HepG2 (cell line): ENCODE measurements around the gene PDZRN4.

Source experiments
- BRCA1 ChIP-seq: sonication (generic); formaldehyde crosslinking; IDR thresholded peaks from 2 replicates; pipeline ENCODE4 v1.4.0; 2020; ENCODE audit warnings: missing genetic modification reagents
- SP1 ChIP-seq, 2 experiments: fragments of 450-650 bp in 1 of 2; sonication (generic) in 1 of 2; formaldehyde crosslinking in 1 of 2; IDR thresholded peaks; 2 replicates each; pipeline versions ENCODE4 v1.4.0 to v1.6.1; 2016 to 2020; ENCODE audit warnings: missing genetic modification reagents in 1 of 2
- SP5 ChIP-seq: IDR thresholded peaks from 2 replicates; pipeline ENCODE4 v1.6.1; 2016; ENCODE audit warnings: low read depth, borderline replicate concordance
- THYN1 ChIP-seq: sonication (generic); formaldehyde crosslinking; IDR thresholded peaks from 2 replicates; pipeline ENCODE4 v1.8.1; 2023; ENCODE audit warnings: low read depth, mild to moderate bottlenecking, moderate library complexity, missing genetic modification reagents, borderline replicate concordance
- ZNF12 ChIP-seq: sonication (generic); formaldehyde crosslinking; IDR thresholded peaks from 2 replicates; pipeline ENCODE4 v1.5.0; 2020; ENCODE audit warnings: missing genetic modification reagents
- TF ChIP-seq, protein P1 (sequence below): sonication (generic); formaldehyde crosslinking; IDR thresholded peaks from 2 replicates; pipeline ENCODE4 v1.4.0; 2020; ENCODE audit warnings: missing genetic modification reagents

DNA sequence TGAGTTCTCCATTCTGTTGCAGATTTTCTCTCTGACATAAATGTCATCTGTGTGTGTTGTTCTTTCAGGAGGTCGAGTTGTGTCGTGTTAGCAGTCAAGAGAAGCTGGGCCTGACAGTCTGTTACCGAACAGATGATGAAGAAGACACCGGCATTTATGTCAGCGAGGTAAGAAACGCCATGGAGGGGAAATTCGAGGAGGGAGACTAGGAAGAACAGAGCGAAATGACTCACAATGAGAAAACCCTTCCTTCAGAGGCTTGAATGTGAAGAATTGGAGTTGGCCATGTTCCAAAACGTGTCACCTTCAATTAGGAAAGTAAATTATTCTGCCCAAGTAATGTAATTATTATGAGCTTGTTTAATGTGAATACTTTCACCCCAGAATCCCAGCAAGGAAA lies 364.5 kb downstream of the PDZRN4 start:
- TF ChIP-seq SP5 (CRISPR knock-in tag), result no peak
- no peak for TF ChIP-seq BRCA1 (CRISPR knock-in tag)
- TF ChIP-seq SP1 (IDR thresholded peaks at IDR 0.05), result no peak
- no peak for TF ChIP-seq SP1 (CRISPR knock-in tag; IDR thresholded peaks at IDR 0.05)
- TF ChIP-seq ZNF12 (CRISPR knock-in tag), result no peak
- TF ChIP-seq, protein P1, sequence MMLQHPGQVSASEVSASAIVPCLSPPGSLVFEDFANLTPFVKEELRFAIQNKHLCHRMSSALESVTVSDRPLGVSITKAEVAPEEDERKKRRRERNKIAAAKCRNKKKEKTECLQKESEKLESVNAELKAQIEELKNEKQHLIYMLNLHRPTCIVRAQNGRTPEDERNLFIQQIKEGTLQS (CRISPR knock-in tag), result no peak
- no peak for TF ChIP-seq THYN1 (CRISPR knock-in tag)
